ENCODE data around the gene ETFDH.

DNA sequence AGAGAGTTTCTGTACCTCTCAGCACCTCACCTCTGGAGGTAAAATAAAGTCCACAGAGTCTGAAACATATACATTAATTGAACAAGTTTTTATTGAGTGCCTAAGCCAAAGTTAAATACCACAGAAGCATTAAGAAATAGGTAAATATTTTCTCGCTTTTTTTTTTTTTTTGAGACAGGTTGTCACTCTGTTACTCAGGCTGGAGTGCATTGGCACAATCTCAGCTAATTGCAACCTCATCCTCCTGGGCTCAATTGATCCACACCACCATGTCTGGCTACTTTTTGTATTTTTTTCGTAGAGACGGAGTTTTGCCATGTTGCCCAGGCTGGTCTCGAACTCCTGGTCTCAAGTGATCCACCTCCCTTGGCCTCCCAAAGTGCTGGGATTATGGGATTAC is 86.6 kb downstream of the ETFDH start:
- TF ChIP-seq, protein P1, sequence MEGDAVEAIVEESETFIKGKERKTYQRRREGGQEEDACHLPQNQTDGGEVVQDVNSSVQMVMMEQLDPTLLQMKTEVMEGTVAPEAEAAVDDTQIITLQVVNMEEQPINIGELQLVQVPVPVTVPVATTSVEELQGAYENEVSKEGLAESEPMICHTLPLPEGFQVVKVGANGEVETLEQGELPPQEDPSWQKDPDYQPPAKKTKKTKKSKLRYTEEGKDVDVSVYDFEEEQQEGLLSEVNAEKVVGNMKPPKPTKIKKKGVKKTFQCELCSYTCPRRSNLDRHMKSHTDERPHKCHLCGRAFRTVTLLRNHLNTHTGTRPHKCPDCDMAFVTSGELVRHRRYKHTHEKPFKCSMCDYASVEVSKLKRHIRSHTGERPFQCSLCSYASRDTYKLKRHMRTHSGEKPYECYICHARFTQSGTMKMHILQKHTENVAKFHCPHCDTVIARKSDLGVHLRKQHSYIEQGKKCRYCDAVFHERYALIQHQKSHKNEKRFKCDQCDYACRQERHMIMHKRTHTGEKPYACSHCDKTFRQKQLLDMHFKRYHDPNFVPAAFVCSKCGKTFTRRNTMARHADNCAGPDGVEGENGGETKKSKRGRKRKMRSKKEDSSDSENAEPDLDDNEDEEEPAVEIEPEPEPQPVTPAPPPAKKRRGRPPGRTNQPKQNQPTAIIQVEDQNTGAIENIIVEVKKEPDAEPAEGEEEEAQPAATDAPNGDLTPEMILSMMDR (IDR thresholded peaks at IDR 0.05) = no peak
- no peak for TF ChIP-seq POLR2A (IDR thresholded peaks at IDR 0.05)
